Measurements from ENCODE around the gene PFDN6.

The PFDN6 gene

GRCh38 chr6:33288921-33289783 is at the start of gene PFDN6, which contains the start of gene WDR46:
TSS of gene PFDN6 (plus strand) at chr6:33289601. CDS start at chr6:33289857, 256 bp downstream.
TSS of gene WDR46 (minus strand) at chr6:33289239. CDS start at chr6:33289170, 69 bp downstream.
- peak within 1 kb of the TSS; percentile 87 to 100 (median 97) for H3K4me2 ChIP-seq
- peaks cover 0 to 55% (median 26%) of the 10 kb centered on the region in 11 experiments; a peak in 16 of 22 replicates for H4K20me1 ChIP-seq
- H3K36me3 ChIP-seq, result peaks cover 69 to 79% (median 74%) of the 10 kb centered on the region in 11 experiments
- H3K9me3 ChIP-seq (replicated peaks in 1 of 11), result no peaks in the 10 kb centered on the region
- H3K4me3 ChIP-seq, result peak within 1 kb of the TSS; percentile 73 to 91 (median 82)
- H3K9ac ChIP-seq, result peak within 1 kb of the TSS; percentile 81 to 90 (median 86)
- peaks cover 27 to 63% (median 39%) of the 10 kb centered on the region in 10 experiments for H3K4me1 ChIP-seq
- no peaks in the 10 kb centered on the region for H3K27me3 ChIP-seq
- TF ChIP-seq Cebpa-rat (IDR thresholded peaks at IDR 0.05), result no peak
- H3K27ac ChIP-seq, result peak within 1 kb of the TSS; percentile 57 to 85 (median 75); a peak in 21 of 22 replicates

DNA sequence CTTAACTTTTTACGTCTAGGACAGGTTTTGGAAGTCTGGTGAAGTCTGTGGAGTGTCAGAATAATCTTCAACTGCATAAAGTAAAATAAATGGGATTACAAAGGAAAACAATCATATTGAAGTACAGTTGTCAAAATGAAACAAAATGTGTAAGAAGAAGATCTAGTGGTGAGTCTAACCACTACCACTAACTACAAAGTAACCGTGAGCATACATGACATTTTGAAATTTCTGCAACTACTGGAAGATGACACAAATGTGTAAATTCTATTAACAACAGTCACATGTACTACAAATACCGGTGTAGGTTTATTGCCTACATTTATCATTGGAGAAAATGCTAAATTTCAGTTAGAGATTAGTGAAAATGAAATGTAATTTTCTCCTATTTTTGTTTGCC is 47.4 kb upstream of the PFDN6 start:
- Histone ChIP-seq H3K4me1 (peaks cover 4 to 11% (median 8%) of the 10 kb centered on the region in 10 experiments; a peak in 13 of 20 replicates), H3K27ac (no peak overlapping the region), H3K4me2 (no peak overlapping the region; a peak in 1 of 22 replicates), H3K36me3 (no peaks in the 10 kb centered on the region), H4K20me1 (no peaks in the 10 kb centered on the region), H3K27me3 (no peaks in the 10 kb centered on the region), H3K9ac (no peak overlapping the region), H3K4me3 (no peak overlapping the region), H3K9me3 (replicated peaks in 1 of 11) (no peaks in the 10 kb centered on the region)
- TF ChIP-seq Cebpa-rat (IDR thresholded peaks at IDR 0.05), result no peak

- no peak overlapping the region for H3K4me3 ChIP-seq
- no peak overlapping the region for H3K9ac ChIP-seq
- H3K27ac ChIP-seq, result no peak overlapping the region
- H3K4me1 ChIP-seq, result peaks cover under 1 to 11% (median 5%) of the 10 kb centered on the region in 10 experiments; a peak in 13 of 20 replicates
- no peak for TF ChIP-seq Cebpa-rat (IDR thresholded peaks at IDR 0.05)
- no peaks in the 10 kb centered on the region for H4K20me1 ChIP-seq
- H3K36me3 ChIP-seq, result no peaks in the 10 kb centered on the region
- H3K9me3 ChIP-seq (replicated peaks in 1 of 11), result no peaks in the 10 kb centered on the region
- no peak overlapping the region for H3K4me2 ChIP-seq
- H3K27me3 ChIP-seq, result no peaks in the 10 kb centered on the region
These were observed 45.9 kb upstream of the PFDN6 start for GRCh38 chr6:33243476-33243875.

GRCh38 chr6:33247977-33248642 is 41.3 kb upstream of the PFDN6 start:
- peak overlapping the region; percentile 77 to 92 (median 87) for H3K9ac ChIP-seq
- peak overlapping the region; percentile 84 to 96 (median 91) for H3K27ac ChIP-seq
- H3K4me1 ChIP-seq, result peaks cover 20 to 45% (median 32%) of the 10 kb centered on the region in 10 experiments
- TF ChIP-seq Cebpa-rat (IDR thresholded peaks at IDR 0.05), result no peak
- no peaks in the 10 kb centered on the region for H3K27me3 ChIP-seq
- H4K20me1 ChIP-seq, result no peaks in the 10 kb centered on the region
- peak overlapping the region; percentile 96 to 100 (median 99) for H3K4me2 ChIP-seq
- H3K9me3 ChIP-seq (replicated peaks in 1 of 11), result no peaks in the 10 kb centered on the region
- peaks cover 0 to 30% (median 15%) of the 10 kb centered on the region in 11 experiments; a peak in 16 of 22 replicates for H3K36me3 ChIP-seq
- peak overlapping the region; percentile 47 to 75 (median 68) for H3K4me3 ChIP-seq

GRCh38 chr6:33248643-33248931 is 40.8 kb upstream of the PFDN6 start:
- peaks cover 0 to 34% (median 16%) of the 10 kb centered on the region in 11 experiments; a peak in 16 of 22 replicates for H3K36me3 ChIP-seq
- H3K27me3 ChIP-seq, result no peaks in the 10 kb centered on the region
- TF ChIP-seq Cebpa-rat (IDR thresholded peaks at IDR 0.05), result no peak
- H4K20me1 ChIP-seq, result no peaks in the 10 kb centered on the region
- H3K4me2 ChIP-seq, result peak overlapping the region; percentile 96 to 100 (median 99)
- peaks cover 20 to 50% (median 32%) of the 10 kb centered on the region in 10 experiments for H3K4me1 ChIP-seq
- peak overlapping the region; percentile 47 to 75 (median 68) for H3K4me3 ChIP-seq
- H3K9ac ChIP-seq, result peak overlapping the region; percentile 77 to 92 (median 87)
- peak overlapping the region; percentile 84 to 96 (median 91) for H3K27ac ChIP-seq
- H3K9me3 ChIP-seq (replicated peaks in 1 of 11), result no peaks in the 10 kb centered on the region

DNA sequence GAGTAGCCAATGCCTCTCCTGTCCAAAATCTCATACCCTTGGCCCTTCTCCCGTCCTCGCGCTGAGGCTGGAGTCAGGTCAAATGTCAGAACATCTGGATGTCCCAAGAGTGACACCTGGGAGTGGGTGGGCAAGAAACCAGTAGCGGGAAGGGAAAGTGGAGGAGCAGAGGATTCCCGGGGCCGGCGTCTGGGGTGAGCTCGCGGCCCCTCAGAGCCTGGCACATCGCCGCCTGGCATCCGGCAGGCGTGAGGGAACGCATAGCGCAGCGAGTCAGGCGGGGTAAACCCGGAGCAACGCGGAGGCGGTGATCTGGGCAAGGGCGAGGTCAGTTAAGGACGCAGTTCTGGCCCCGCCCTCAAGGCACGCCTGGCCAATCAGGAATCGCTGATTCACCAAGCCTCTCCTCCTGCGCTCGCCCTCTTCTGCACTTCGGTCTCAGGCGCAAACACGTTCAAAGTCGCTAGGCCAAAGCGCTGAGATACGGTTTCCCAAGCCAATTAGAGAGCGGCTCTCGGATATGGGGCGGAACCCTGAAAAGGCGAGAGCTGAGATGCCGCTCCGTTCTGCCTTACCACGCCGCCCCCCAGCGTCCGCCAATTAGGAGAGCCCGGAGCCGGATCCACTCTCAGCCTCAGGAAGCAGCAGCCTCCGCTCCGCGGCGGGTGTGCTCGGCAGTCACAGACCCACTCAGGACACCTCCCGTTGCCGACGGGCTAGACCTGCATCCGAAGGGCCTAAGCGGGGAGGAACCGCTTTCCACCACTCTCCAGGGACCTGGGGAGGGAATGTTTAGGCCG is 40.3 kb upstream of the PFDN6 start:
- H3K4me3 ChIP-seq, result peak overlapping the region; percentile 58 to 76 (median 68)

DNA sequence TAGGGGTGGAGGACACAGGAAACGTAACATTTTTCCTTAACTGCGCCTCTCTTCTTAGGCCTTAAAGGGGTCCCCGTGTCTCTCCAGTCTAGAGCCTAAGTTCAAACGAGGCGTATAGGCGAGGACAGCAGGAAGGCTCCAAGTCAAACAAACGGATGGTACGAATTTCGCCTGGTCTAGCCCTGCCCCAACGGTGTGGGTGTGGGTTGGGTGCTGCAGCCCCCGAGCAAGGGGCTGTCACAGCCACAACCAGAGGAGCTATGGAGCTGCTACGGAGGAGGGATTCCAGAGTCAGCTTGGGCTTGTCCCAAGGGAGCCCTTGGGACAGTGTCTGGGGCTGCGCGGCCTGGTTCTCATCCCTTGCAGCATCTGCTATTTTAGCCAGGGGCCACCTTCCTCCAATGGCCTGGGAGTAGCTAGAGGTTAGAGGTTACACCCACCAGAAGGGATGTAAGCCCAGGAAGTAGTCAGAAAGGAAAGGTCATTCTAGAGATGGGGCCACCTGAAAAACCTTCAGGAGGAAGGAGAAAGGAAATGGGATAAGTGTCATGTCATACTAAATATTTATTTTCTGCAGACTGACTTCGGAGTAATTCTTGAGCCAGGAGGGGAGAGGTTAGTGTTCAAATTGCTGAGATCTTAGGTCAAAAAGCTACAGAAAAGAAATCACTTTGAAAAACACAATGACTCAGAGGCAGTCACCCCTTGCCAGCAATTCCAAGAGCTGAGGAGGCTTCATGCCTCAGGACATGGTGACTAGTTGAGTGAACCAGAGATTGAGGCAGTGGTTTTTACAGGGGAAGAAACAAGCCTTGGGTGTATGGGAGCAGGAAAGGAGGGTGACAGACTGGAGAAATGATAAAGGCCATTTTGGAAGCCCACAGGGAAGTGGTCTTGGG is 39.4 kb upstream of the PFDN6 start:
- Histone ChIP-seq H3K36me3 (peaks cover under 1 to 48% (median 24%) of the 10 kb centered on the region in 11 experiments; a peak in 19 of 22 replicates), H3K9ac (peak overlapping the region; percentile 86 to 92 (median 90)), H4K20me1 (no peaks in the 10 kb centered on the region), H3K4me3 (peak overlapping the region; percentile 58 to 76 (median 68)), H3K4me2 (peak overlapping the region; percentile 90 to 100 (median 99)), H3K4me1 (peaks cover 20 to 52% (median 32%) of the 10 kb centered on the region in 10 experiments), H3K27me3 (no peaks in the 10 kb centered on the region), H3K9me3 (replicated peaks in 1 of 11) (no peaks in the 10 kb centered on the region), H3K27ac (peak overlapping the region; percentile 84 to 96 (median 91))
- no peak for TF ChIP-seq Cebpa-rat (IDR thresholded peaks at IDR 0.05)

More for the DNA sequence above, 40.3 kb upstream of the PFDN6 start:
- peak overlapping the region; percentile 99 to 100 (median 99) for H3K4me2 ChIP-seq
- H3K4me1 ChIP-seq, result peaks cover 20 to 52% (median 32%) of the 10 kb centered on the region in 10 experiments
- H3K27me3 ChIP-seq, result no peaks in the 10 kb centered on the region
- H3K36me3 ChIP-seq, result peaks cover 0 to 39% (median 17%) of the 10 kb centered on the region in 11 experiments; a peak in 16 of 22 replicates
- H3K27ac ChIP-seq, result peak overlapping the region; percentile 84 to 96 (median 91)
- H4K20me1 ChIP-seq, result no peaks in the 10 kb centered on the region
- H3K9ac ChIP-seq, result peak overlapping the region; percentile 86 to 92 (median 90)
- no peak for TF ChIP-seq Cebpa-rat (IDR thresholded peaks at IDR 0.05)
- H3K9me3 ChIP-seq (replicated peaks in 1 of 11), result no peaks in the 10 kb centered on the region

Measured in BLaER1 treated with 17β-estradiol and CSF1 and Interleukin-3, amounts not matched to agents 10 nM and 100 nM (cell line).